NCI-H128 (cell line): ENCODE measurements around the gene OR10H4.
"Not testable (repeated sequence)": the region's sequence is repeated elsewhere in the genome, so short reads cannot be mapped to it uniquely, and the experiment has no call there.

Experiments
- DNase-seq: peaks from one replicate; lab custom pipeline; 2025; ENCODE audit not compliant: unreplicated experiment; lab: John Stamatoyannopoulos, UW

The OR10H4 gene

GRCh38 chr19:15937771-15938170 lies 11.0 kb upstream of the OR10H4 start:
- DNase-seq = no peak

DNA sequence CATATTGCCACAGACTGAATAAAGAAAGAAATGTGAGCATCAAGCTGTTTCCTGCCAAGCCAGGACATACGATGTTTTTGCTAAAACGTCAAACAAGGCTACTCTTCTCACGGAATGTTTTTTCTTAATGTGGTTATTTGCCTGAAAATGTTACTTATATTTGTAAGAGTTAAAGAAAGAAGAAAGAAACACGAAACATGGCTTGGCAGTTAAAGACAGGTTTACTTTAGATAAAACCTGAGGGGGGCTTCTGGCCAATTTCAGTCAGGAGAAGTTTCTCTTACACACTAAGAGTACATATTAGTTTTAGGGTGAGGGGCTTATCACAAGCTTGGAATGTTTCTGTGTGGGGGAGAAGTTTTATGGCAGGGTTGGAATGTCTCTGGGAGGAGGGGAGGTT lies 4.4 kb upstream of the OR10H4 start:
- DNase-seq = no peak

DNA sequence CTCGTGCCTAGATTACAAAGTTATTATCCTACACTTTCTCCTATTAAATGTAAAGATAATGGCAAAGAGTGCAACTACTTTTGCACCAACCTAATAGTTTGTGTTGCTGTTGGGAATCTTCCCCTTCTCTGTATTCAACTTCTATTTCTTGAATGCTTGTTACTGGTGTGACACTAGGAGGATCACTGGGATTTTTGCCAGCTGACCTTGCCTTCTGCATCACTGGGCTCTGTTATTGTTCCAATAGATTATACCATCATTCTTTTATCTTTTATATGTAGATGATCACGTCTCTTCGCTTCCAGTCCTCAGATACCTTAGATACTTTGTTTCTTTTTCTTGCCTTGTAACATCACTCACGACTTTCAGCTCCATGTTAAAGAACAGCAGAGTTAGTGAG lies 3.5 kb upstream of the OR10H4 start:
- DNase-seq = no peak

GRCh38 chr19:15954820-15955219 lies 6.0 kb downstream of the OR10H4 start:
- DNase-seq = no peak

- no peak for DNase-seq
These were observed 13.5 kb downstream of the OR10H4 start for GRCh38 chr19:15962319-15962718.

GRCh38 chr19:15964231-15964630 lies 15.4 kb downstream of the OR10H4 start:
- no peak for DNase-seq

DNA sequence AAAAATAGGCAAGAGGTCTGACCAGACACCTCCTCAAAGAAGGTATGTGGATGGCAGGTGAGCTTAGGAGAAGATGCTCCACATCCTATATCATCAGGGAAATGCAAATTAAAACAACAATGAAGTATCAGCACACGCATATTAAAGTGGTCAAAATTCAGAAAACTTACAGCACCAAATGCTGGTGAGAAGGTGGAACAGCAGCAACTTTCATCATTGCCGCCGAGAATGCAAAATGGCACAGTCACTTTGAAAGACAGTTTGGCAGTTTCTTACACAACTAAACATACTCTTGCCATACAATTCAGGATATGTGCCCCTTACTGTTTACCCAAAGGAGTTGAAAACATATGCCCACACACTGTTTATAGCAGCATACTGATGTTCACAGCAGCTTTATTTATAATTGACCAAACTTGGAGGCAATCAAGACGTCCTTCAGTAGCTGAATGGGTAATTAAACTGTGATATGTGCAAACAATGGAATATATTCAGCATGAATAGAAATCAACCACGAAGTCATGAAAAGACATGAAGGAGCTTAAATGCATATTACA lies 22.5 kb downstream of the OR10H4 start:
- no peak for DNase-seq

GRCh38 chr19:15972043-15972442 lies 23.2 kb downstream of the OR10H4 start:
- not testable (repeated sequence) for DNase-seq

DNA sequence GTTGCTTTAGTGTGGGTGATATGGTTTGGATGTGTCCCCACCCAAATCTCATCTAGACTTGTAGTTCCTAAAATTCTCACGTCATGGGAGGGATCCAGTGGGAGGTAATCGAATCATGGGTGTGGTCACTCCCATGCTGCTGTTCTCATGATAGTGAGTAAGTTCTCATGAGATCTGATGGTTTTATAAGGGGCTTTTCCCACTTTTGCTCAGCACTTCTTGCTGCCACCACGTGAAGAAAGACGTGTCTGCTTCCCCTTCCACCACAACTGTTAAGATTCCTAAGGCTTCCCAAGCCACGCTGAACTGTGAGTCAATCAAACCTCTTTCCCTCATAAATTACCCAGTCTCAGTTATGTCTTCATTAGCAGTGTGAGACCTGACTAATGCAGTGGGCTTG lies 26.0 kb downstream of the OR10H4 start:
- no peak for DNase-seq

- no peak for DNase-seq
These were observed 28.3 kb downstream of the OR10H4 start for GRCh38 chr19:15976836-15977689.

DNA sequence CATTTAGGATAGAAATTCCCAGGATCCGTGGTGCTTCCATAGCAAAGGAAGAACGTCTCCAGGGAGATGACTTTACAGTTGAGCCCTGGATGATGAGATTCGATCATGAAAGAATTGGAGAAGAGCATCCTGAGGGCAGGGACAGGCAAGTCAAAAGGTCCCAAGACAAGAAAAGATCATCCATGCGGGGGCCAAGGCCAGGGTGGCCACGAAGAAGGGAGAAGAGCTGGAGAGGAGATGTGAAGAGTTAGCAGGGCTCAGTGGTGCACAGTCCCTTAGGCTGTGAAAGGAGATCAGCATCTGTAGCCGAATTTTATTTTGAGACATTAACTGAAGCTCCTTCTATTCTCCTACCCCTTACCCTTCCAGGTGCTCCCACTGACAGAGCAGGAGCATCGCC lies 28.9 kb downstream of the OR10H4 start:
- DNase-seq = no peak

DNA sequence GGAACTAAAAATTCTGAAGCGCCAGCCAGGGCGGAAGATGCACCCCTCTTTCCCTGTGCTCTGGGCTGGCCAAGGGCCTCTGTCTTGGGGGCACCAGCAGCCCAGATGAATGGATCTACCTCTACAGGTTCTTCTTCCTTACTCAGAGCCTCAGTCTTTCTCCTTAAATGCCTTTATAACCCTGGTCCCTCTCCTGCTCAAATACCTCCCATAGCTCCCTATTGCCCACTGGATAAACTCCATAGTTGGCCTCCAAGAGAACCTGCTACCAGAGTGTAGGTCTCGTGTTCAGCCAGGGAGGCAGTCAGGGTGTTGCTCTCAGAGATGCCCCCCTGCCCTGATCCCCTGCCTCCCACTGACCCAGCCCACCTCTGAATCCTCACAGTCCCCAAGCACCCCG lies 30.5 kb downstream of the OR10H4 start:
- DNase-seq = no peak

DNA sequence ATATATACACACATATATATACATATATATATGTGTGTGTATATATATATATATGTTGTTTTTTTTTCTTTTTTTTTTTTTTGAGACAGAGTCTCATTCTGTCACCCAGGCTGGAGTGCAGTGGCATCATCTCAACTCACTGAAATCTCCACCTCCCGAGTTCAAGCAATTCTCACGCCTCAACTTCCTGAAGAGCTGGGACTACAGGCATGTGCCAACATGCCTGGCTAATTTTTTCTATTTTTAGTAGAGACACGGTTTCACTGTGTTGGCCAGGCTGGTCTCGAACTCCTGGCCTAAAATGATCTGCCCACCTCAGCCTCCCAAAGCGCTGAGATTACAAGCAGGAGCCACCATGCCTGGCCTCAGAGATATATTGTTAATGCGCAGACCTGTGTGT lies 37.0 kb downstream of the OR10H4 start:
- DNase-seq = not testable (repeated sequence)

- DNase-seq = no peak
These were observed 37.9 kb downstream of the OR10H4 start for GRCh38 chr19:15986701-15987100.

DNA sequence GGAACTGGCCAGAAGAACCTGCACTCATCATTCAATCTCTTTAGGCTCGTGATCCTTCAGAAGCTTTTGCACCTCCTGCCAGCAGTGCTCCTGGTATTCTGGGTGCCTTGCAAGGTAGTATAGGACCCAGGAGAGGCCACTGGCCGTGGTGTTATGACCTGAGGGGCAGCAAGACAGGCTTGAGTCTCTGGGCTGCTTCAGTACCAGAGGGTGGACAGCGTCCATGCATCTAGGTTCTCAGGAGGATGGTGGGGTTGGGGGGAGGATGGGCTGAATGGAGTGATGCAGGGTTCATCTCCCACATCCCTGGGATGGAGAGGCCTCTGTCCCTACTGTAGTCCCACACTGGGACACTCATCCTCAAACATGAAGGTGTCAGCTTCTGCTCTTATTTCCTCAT lies 41.1 kb downstream of the OR10H4 start:
- no peak for DNase-seq

GRCh38 chr19:15991602-15992001 lies 42.8 kb downstream of the OR10H4 start:
- no peak for DNase-seq

DNA sequence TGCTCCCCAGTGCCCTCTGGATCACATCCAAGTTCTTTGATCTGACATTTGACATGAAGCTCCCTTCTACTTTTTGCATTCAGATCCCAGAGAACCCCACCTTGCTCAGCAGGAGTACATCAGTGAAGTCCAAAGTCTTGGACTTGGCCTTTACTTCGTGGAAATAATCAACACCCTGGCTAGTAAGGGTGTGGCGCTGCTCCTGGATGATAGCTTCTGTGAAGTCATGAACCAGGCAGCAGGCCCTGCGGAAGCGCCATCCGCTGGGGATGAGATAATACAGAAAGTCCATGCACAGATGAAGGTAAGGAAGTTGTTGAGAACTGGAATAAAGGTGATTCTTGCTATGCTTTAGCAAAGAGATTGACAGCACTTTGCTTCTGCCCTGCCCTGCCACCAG lies 43.2 kb downstream of the OR10H4 start:
- no peak for DNase-seq

- DNase-seq = no peak
These were observed 46.7 kb downstream of the OR10H4 start for GRCh38 chr19:15995536-15995935.

GRCh38 chr19:15998166-15998565 lies 49.4 kb downstream of the OR10H4 start:
- no peak for DNase-seq
